Common myeloid progenitor, CD34-positive (primary cell): ENCODE measurements around the gene SIAH3.

Experiments
- CTCF ChIA-PET: fragments of 350-600 bp; sonication (Branson Sonifier 250); formaldehyde crosslinking; loops from one replicate; lab custom pipeline; 2021; ENCODE audit warnings: antibody characterized with exemption; lab: Charles Lee
- POLR2A ChIA-PET: fragments of 350-600 bp; sonication (Branson Sonifier 250); formaldehyde crosslinking; loops from one replicate; lab custom pipeline; 2021; ENCODE audit warnings: antibody characterized with exemption; lab: Charles Lee
- DNase-seq, 3 donors: peaks; one replicate each; pipeline versions ENCODE4 v3.0.0 to v3.0.0-alpha.2; 2013
- H3K27ac ChIP-seq, 2 experiments: 1 replicate in 1 of 2; 2 replicates in 1 of 2; pipeline ENCODE4 v1.7.0; 2013; ENCODE audit warnings: inconsistent platforms in 2 of 2, low read length in 2 of 2, mild to moderate bottlenecking in 2 of 2, low read depth in 1 of 2, moderate library complexity in 1 of 2; ENCODE audit not compliant: severe bottlenecking in 2 of 2, insufficient read depth in 1 of 2, poor library complexity in 1 of 2
- H3K27me3 ChIP-seq, 5 experiments: replicated peaks in 2 of 5; 1 replicate in 3 of 5; 2 replicates in 2 of 5; pipeline versions ENCODE4 v1.6.1 to v1.7.0; 2013; ENCODE audit warnings: low read length in 4 of 5, mild to moderate bottlenecking in 2 of 5, moderate library complexity in 2 of 5, inconsistent platforms in 1 of 5; ENCODE audit not compliant: insufficient read depth in 5 of 5, control insufficient read depth in 4 of 5
- H3K36me3 ChIP-seq, 4 experiments: 1 replicate in 2 of 4; 2 replicates in 2 of 4; pipeline versions ENCODE4 v1.6.1 to v1.7.0; 2013; ENCODE audit warnings: low read length in 3 of 4, control low read depth in 1 of 4, mild to moderate bottlenecking in 1 of 4; ENCODE audit not compliant: control insufficient read depth in 4 of 4, insufficient read depth in 4 of 4
- H3K4me1 ChIP-seq, 4 experiments: 1 replicate in 3 of 4; 2 replicates in 1 of 4; pipeline versions ENCODE4 v1.6.1 to v1.7.1; 2013; ENCODE audit warnings: low read length in 3 of 4, mild to moderate bottlenecking in 3 of 4, control low read depth in 1 of 4, inconsistent platforms in 1 of 4, moderate library complexity in 1 of 4; ENCODE audit not compliant: control insufficient read depth in 4 of 4, insufficient read depth in 4 of 4; ENCODE audit errors: control extremely low read depth in 1 of 4
- H3K4me3 ChIP-seq, 7 experiments: 1 replicate in 4 of 7; 2 replicates in 3 of 7; pipeline versions ENCODE4 v1.5.1 to v1.7.0; 2013; ENCODE audit warnings: mild to moderate bottlenecking in 7 of 7, low read length in 6 of 7, moderate library complexity in 6 of 7, inconsistent platforms in 2 of 7, low read depth in 2 of 7, control low read depth in 1 of 7; ENCODE audit not compliant: insufficient read depth in 4 of 7, control insufficient read depth in 1 of 7; ENCODE audit errors: extremely low read depth in 1 of 7
- H3K9me3 ChIP-seq, 5 experiments: 1 replicate in 4 of 5; 2 replicates in 1 of 5; pipeline versions ENCODE4 v1.6.1 to v1.7.1; 2013; ENCODE audit warnings: low read length in 4 of 5, mild to moderate bottlenecking in 2 of 5, inconsistent platforms in 1 of 5, low read depth in 1 of 5, moderate library complexity in 1 of 5; ENCODE audit not compliant: control insufficient read depth in 4 of 5, insufficient read depth in 2 of 5; ENCODE audit errors: control extremely low read depth in 1 of 5
- WGBS: methylation state at CpG from one replicate; pipeline ENCODE4 v1.1.5; 2013; ENCODE audit not compliant: insufficient coverage; 5-methylcytosine and 5-hydroxymethylcytosine counted together

The SIAH3 gene

GRCh38 chr13:45850027-45850613, 1.4 kb downstream of the SIAH3 start:
- no peak overlapping the region for H3K27ac ChIP-seq
- no peaks in the 10 kb centered on the region for H3K36me3 ChIP-seq
- POLR2A ChIA-PET = interaction anchor here (0.6 kb wide), 1 partner anchor 105 kb away, joined by 3 read pairs; no protein-coding TSS in a partner anchor
- no peak for DNase-seq
- peak overlapping the region in 4 of 7 experiments; percentile 71 to 89 (median 78) for H3K4me3 ChIP-seq
- WGBS = 86% methylated on average over 11 of the region's 16 CpGs
- H3K27me3 ChIP-seq = peaks cover 0 to 15% (median 0%) of the 10 kb centered on the region in 5 experiments
- CTCF ChIA-PET = interaction anchor here (0.8 to 5.2 kb wide), 6 partner anchors 9 to 43 kb away, joined by 3 to 31 read pairs (median 5); no protein-coding TSS in a partner anchor
- H3K4me1 ChIP-seq = peaks cover 13 to 50% (median 33%) of the 10 kb centered on the region in 4 experiments
- H3K9me3 ChIP-seq = peaks cover 0 to 3% (median 0%) of the 10 kb centered on the region in 5 experiments

DNA sequence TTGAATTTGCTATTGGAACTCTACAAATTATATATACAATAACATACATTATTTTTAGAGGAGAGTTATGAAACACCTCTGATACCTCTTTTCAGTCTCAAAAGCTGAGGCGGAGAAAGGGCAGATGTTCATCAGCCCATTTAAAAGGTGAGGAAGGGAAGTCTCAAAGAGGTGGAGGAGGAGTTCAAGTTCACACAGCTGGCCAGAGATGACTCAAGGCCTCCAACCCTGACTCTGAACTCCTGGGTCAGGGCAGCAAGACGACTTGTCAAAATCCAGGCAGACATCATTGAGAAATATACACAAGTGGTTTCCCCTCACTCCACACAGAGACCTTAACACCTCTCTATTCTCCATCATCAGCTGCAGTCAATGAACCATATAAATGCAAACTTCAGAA, 2.1 kb downstream of the SIAH3 start:
- no peak for DNase-seq
- POLR2A ChIA-PET = no interaction called here
- peaks cover 13 to 50% (median 33%) of the 10 kb centered on the region in 4 experiments for H3K4me1 ChIP-seq
- whole genome bisulfite sequencing = 75% methylated on average over 2 of the region's 2 CpGs
- H3K36me3 ChIP-seq = no peaks in the 10 kb centered on the region
- H3K4me3 ChIP-seq = no peak overlapping the region
- no peak overlapping the region for H3K27ac ChIP-seq
- CTCF ChIA-PET = interaction anchor here (0.9 to 5.2 kb wide), 6 partner anchors 14 to 42 kb away, joined by 3 to 31 read pairs (median 4); no protein-coding TSS in a partner anchor
- peaks cover 0 to 3% (median 0%) of the 10 kb centered on the region in 5 experiments for H3K9me3 ChIP-seq
- peaks cover 0 to 15% (median 0%) of the 10 kb centered on the region in 5 experiments for H3K27me3 ChIP-seq

- Histone ChIP-seq H3K9me3 (no peaks in the 10 kb centered on the region), H3K4me3 (peak overlapping the region in 4 of 7 experiments; percentile 24 to 55 (median 32)), H3K27me3 (peaks cover 0 to 21% (median 0%) of the 10 kb centered on the region in 5 experiments), H3K4me1 (peaks cover 13 to 50% (median 33%) of the 10 kb centered on the region in 4 experiments), H3K27ac (peak overlapping the region in 1 of 2 experiments; percentile 27), H3K36me3 (no peaks in the 10 kb centered on the region)
- ChIA-PET CTCF (interaction anchor here (1.0 to 5.2 kb wide), 7 partner anchors 8 to 268 kb away, joined by 3 to 31 read pairs (median 4); no protein-coding TSS in a partner anchor), POLR2A (interaction anchor here (0.7 kb wide), 1 partner anchor 86 kb away, joined by 4 read pairs; no protein-coding TSS in a partner anchor)
- 0% methylated on average over 8 of the region's 13 CpGs for WGBS
- DNase-seq = peak; percentile 79 to 92 (median 92)
These were observed 3.9 kb downstream of the SIAH3 start for GRCh38 chr13:45847554-45848224.

- H3K4me1 ChIP-seq = peaks cover 13 to 47% (median 33%) of the 10 kb centered on the region in 4 experiments
- ChIA-PET CTCF (interaction anchor here (0.6 to 5.2 kb wide), 3 partner anchors 12 to 39 kb away, joined by 3 to 31 read pairs (median 4); no protein-coding TSS in a partner anchor), POLR2A (no interaction called here)
- 93% methylated on average over 4 of the region's 8 CpGs for WGBS
- no peak overlapping the region for H3K27ac ChIP-seq
- H3K4me3 ChIP-seq = no peak overlapping the region
- no peak for DNase-seq
- no peaks in the 10 kb centered on the region for H3K36me3 ChIP-seq
- H3K9me3 ChIP-seq = no peaks in the 10 kb centered on the region
- peaks cover 0 to 15% (median 0%) of the 10 kb centered on the region in 5 experiments for H3K27me3 ChIP-seq
These were observed 4.9 kb downstream of the SIAH3 start for GRCh38 chr13:45846681-45847080.

- Histone ChIP-seq H3K27ac (no peak overlapping the region), H3K36me3 (no peaks in the 10 kb centered on the region), H3K4me3 (no peak overlapping the region), H3K4me1 (peaks cover 0 to 16% (median 8%) of the 10 kb centered on the region in 4 experiments), H3K9me3 (no peaks in the 10 kb centered on the region), H3K27me3 (peaks cover 0 to 3% (median 0%) of the 10 kb centered on the region in 5 experiments)
- 96% methylated on average over 11 of the region's 12 CpGs for WGBS
- no peak for DNase-seq
- ChIA-PET CTCF (interaction anchor here (1.5 to 6.2 kb wide), 2 partner anchors 9 kb away, joined by 6 to 31 read pairs; no protein-coding TSS in a partner anchor), POLR2A (no interaction called here)
These were observed 13.3 kb downstream of the SIAH3 start for GRCh38 chr13:45838171-45838745.

GRCh38 chr13:45837111-45837510, 14.4 kb downstream of the SIAH3 start:
- Histone ChIP-seq H3K4me1 (peaks cover 0 to 16% (median 8%) of the 10 kb centered on the region in 4 experiments), H3K9me3 (no peaks in the 10 kb centered on the region), H3K27me3 (no peaks in the 10 kb centered on the region), H3K4me3 (no peak overlapping the region), H3K27ac (no peak overlapping the region), H3K36me3 (no peaks in the 10 kb centered on the region)
- DNase-seq = no peak
- POLR2A ChIA-PET = interaction anchor here (0.6 kb wide), 1 partner anchor 37 kb away, joined by 4 read pairs; no protein-coding TSS in a partner anchor
- CTCF ChIA-PET = interaction anchor here (1.4 to 6.2 kb wide), 3 partner anchors 8 to 10 kb away, joined by 6 to 31 read pairs (median 6); no protein-coding TSS in a partner anchor
- WGBS = no CpG with 5 or more reads among the region's 1 CpG
